ENCODE measurements around the gene ETNK2.

Gene ETNK2

DNA sequence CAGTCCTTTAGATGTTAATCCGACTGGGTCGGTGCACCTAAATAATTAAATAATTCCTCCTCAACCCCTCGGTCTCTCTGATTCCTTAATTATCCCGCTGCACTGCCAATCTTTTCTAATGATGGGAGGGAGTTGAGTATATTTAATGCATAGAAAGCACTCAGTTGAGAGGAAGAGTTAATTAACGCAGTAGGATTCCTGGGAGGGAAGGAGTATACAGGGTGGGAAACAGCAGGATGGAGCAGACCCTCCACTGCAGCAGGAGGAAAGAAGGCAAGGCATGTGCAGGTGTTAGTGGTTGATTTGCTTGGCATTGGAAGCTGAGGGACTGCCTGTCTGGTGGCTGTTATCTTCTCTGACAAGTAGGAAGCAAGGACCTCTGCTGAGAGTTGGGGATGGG, 24.2 kb upstream of the ETNK2 start:
- DNase-seq = no peak

DNA sequence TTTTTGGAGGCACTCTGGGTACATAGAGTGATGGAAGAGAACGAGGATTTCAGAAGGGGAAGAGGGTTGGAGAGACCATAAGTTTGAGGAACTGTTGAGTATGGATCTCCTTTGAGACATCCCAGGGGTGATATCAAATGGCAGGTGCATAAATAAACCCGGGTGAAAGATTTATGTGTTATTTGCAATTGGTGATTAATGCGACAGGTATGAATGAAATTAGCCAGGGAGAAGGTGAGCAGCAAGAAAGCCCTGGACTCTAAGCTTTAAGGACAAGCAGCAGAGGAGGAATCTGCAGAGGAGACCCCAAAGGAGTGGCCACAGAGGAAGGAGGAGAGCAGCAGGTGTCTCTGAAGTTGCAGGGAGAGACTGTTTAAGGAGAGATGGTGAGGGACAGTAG, 23.1 kb upstream of the ETNK2 start:
- no peak for DNase-seq

DNA sequence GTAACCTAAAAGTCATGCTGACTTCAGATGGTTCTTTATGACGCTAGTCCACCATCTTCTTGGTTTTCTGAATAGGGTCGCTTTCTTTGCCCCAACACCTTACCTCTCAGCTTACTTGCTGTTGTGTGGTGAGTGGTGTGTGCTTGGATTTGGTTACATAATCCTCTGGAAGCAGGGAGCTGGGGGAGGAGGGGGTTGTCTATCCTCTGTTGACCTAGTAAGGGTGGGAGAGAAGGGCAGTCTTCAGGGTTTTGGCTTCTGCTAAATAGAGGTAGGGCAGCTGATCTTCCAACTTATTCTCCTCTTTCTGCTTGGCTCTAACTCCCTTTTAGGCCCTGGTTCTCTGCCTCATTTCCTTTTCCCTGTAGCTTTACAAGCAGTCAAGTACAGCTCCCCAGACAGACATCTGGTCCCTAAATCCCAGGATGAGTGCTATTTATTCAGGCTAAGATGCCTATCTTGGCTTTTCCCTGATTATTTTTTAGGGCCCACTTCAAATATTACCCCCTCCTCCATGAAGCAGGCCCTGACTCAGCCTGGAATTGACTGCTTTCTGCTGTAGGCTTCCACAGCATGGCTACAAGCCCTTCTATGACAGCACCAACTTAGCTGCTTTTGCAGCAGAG, 20.7 kb upstream of the ETNK2 start:
- DNase-seq = no peak

DNA sequence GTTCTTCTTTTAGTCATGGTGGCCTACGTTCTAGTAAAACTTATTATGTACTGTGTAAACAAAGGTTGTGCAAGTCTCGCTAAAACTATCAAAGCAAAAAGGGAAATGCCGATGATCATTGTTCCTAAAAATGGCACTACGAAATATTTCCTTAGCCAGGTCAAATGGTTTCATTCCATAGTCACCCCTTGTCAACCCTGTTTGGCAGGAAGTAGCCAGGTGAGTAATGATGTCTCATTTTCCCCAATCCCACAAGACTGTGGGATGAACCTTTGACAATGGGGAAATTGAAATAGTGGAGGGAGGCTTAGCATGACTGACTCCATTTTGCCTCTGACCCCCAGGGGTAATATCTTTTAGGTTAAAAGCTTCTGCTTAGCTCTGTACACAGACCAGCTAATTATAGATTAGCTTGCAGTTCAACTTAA, 19.9 kb upstream of the ETNK2 start:
- no peak for DNase-seq

DNA sequence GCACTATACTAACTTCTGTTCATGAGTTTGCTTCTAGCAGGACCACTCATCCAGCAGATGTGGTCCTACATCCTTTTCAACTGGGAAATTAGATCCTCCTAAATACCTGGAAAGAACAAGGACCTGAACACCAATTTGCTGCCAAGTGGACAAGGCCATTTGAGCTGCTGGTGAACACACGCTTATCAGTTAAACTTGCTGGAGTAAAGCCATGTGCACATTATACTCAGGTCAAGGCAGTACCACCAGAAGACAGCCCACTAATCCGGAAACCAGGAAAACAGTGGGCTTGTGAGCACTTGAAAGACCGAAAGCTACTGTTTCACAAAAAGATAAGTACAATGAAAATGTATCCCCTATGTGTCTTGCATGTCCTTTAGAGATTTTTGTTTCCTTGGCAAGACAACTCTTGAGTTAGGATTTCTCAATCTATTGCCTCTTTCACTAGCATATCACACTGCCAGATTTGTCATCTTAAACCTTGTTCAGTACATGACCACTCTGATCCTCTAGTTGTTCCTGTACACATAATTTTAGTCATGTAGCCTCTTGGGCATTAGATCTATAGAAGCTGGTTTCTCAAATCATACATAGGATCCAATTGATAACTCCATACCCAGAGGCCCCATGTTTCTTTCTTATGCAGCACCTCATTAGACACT, 18.8 kb upstream of the ETNK2 start:
- no peak for DNase-seq

DNA sequence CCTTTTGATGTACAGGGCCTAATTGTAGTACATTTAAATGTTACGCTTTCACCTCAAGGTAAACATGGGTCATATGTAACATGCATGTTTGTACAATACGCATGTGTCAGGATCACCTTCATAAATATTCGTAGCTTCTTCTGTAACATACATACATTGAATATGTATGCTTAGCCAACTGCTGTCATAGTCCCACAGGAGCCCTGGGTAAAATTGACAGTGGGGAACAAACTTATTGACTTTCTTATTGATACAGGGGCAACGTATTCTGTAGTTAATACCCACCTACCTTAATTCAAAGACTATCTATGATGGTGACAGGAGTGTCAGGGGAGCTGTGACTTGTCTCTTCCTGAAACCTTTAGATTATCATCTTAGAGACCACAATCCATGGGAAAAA, 18.0 kb upstream of the ETNK2 start:
- DNase-seq = no peak

DNA sequence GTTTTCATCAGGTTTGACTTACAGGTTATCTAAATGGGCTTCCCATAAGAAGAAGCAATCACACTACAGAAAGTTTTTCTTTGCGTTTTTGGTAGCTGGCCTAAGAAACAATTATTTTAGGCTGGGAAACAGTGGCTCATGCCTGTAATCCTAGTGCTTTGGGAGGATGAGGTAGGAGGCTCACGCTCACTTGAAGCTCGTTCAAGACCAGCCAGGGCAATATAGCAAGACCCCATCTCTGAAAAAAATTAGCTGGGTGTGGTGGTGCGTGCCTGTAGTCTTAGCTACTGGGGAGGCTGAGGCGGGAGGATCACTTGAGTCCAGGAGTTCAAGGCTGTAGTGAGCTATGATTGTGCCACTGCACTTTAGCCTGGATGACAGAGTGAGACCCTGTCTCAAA, 15.9 kb upstream of the ETNK2 start:
- DNase-seq = no peak

DNA sequence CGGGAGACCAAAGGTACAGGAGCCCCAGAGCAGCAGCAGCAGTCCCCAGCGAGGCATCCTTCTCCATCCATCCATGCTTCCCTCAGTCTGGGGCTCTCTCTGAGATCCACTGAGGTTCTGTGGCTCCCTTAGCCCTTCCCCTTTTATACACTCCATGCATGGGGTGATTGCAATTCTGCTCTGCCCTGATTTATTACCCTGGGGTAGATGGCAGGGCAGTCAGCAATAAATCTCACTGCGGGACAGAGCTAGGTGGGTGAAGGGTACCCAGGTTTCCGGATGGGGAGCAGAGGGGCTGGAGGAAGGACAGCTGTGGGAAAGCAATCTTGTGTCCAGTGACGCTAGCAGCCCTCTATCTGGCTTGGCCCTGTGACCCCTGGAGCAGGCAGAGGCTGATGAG, 14.4 kb upstream of the ETNK2 start, which contains the start of gene REN:
REN (minus strand) TSS at position 119 of the 400 bp plus-strand sequence; CDS start at position 75, 44 bp downstream.
- no peak for DNase-seq

DNA sequence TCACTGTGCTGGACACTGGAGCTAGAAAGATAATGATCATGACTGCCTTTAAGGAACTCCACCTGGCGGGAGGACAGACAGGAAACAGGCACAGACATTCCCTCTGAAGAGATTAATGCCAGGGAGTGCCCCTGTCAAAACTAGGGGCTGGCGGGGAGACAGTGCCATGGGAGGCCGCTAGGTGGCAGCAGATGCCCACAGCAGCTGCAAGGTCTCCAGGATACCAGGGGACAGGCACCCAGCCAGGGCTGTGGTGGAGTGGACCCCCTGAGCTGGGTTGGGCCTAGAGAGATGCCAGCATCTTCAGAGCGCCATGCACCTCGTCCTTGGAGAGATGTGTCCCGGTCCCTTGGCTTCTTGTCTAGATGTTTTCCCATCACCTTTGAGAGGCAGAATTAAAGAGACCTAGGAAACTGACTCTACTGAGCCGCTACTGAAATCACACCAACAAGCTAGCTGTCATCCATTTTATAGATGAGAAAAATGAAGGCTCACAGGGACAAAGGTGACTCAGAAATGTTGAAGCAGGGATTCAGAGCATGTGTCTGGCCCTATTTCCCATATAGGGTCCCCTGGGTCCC, 10.7 kb upstream of the ETNK2 start:
- DNase-seq = no peak

DNA sequence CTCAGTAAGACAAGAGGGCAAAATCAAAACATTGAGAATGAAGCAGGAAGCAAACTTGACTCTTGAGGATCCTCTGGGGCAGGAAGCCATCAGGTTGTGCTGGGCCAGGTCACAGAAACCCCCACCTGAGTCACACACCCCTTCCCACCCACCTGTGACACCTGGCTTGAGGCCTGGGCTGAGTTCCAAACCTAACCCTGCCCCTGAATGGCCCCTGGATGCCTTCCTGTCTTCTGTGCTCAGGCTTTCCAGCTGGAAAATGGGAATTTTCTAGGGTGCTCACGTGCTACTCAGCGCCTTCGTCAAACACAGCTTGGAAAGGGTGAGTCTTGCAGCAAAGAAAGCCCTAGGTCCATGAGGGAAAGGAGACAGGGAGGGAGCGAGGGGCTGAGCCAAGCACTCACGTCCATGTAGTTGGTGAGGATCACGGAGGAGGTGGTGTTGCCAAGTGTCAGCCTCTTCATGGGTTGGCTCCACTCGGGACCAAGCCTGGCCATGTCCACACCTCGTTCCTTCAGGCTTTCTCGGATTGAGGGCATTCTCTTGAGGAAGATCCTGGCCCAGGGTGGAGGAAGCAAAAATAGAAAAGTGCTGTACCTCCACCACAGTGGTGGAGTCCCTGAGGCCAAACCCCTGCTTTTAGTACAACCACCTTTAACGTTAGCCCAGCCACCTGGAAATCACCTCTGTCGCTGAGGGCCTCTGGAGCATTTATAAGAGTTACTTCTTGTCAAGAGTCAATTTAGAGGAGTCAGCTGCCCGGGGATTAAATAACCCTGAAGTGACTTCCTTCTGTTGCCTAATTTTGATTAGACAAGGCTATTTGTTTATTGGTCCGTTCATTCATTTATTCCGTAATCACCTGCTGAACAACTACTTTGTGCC, 10.0 kb upstream of the ETNK2 start:
- DNase-seq = no peak

DNA sequence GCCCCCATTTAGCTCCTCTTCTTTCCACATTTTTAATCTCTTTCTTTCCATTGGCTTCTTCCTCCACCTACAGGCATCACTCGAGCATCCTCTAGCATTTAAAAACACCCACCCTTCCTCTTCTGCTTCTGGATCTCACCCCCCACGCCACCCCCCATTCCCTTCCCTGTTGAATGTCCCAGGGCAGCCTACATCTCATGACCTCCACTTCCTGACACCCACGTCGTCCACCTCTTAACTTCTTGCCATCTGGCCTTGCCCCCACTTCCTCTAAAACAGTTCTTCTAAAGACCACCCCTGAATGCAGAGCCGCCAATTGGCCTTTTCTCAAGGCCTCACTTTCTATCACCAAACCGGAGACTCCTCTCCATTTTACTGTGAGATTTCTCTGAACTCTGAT, 6.1 kb upstream of the ETNK2 start:
- DNase-seq = no peak

DNA sequence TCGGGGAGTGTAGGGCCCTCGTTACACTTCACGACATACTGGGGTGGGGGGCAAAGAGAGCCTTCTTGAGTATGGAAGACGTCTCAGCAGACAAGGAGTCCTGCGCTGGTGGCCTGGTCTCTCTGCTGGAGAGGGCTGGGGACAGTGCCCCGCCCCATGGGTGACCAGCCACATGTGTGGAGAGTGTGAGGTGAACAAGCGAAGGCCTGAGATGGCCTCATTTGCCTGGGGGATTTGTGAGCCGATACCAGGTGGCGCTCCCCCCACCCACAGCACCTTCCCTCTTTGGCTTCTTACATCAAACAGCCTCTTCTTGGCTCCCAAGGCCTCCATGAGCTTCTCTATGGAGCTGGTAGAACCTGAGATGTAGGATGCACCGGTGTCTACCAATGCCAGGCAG, 4.0 kb upstream of the ETNK2 start:
- DNase-seq = no peak

DNA sequence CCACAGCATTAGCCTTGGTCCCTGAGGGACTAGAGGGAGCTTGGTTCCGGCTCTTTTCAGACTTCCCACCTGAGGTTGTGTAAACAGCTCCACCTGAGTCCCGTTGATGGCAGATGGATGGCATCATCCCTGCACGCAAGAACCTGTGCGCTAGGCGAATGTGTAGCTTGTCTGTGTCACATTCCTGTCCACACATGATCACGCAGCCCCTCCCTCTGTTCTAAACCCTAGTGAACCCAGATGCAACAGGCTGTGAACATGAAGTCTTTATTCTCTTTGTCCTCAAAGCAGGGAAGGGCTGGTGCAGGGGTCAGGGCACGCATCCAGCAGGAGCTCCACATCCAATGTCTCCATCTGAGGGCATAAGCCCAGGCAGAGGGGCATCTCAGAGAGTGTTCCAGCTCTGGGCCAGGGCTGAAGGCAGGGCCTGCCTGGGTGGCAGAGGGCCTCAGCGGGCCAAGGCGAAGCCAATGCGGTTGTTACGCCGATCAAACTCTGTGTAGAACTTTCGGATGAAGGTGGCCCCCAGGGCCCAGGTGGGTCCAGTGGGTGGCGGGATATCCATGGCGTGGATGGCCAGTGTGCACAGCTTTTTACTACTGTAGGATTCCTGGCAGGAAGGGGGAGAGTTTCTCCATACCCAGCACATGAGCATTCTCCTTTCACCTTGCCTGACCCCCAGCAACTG, 2.9 kb upstream of the ETNK2 start:
- no peak for DNase-seq

DNA sequence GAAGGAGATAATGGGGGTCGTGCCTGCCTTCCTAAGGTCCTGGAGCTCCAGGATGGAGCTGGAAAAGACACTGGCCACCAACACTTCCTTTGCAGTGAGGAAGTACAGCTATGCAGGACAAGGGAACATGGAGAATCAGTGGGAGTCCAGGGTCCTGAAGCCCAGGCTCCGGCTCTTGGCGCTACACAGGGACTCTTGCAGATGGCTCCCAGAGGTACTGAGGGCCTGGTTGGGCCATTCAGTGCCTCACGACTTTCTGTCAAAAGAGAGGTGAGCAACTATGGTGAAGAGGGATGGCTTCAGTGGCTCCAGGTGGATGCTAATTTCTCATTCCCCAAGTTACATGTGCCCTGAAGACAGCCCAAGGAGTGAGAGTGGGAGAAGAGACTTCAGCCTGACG, 1.8 kb upstream of the ETNK2 start:
- no peak for DNase-seq

DNA sequence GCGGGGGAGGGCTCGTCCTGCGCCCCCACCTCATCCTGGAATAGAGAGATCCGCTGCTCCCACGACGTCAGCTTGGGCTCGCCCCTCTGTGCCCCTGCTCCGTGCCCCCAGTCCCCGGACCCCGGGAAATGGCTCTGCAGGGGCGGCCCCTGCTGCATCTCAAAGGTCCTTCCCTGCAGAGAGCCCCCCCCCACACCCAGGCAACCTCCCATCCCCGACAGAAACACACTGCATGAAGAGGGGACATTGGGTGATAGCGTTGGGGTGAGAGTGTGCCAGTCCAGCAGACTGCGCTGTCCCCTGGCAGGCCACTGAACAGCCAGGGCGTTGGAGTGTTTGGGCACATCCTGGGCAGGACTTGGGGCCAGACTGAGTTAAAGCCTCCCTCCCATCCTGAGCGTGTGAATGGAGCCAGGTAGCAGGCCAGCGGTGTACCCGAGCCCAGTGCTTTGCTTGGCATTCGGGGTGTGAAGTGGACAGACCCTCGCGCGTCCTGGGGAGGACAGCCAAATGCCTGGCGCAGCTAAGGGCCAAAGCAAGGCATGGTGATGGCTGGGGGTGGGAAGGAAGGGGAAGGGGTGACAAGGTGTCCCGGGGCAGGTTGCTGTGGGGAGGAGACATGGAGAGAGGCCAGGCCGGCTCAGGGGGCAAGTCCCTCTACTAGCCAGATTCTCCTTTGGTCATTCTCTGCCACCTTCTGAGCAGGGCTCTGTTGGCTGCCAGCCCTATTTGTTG, 633 bp upstream of the ETNK2 start:
- no peak for DNase-seq

DNA sequence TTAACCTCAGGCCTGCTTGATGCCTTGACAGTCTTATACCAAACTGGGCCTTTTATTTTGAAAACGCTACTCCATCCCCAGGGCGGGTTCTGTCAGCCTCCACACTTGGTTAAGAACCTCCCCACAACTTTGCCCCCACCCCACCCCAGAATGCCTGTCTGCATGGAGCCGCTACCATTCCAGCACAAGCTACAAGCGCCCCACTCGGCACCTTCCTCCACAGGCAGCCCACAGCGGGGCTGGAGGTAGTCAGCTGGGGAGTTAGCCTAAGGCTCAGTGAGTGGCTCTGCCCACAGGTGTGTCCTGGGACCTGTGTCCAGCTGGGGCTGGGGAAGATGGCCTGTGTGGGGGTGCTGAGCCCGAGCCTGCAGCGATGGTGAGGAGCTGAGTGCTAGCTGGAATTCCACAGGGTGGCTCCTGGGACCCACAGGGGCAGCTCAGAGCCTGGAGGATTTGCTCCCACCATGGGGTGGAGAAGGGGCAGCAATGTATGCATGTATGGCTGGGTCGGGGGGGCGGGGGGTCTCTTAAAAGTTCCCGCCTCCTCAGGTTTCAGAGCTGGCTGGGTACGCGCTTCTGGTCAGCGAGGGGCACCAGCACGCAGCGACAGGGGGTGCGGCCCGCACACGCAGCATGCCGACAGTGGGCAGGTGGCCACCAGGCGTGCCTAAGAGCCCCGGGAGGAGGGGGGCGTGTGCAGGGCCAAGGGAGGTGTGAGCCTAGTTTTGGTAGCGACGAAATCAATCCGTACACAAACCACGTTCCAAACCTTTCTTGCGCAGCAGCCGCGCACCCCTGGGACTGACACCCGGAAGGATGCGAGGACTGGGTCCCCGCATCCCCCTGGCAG, 917 bp downstream of the ETNK2 start:
- no peak for DNase-seq

DNA sequence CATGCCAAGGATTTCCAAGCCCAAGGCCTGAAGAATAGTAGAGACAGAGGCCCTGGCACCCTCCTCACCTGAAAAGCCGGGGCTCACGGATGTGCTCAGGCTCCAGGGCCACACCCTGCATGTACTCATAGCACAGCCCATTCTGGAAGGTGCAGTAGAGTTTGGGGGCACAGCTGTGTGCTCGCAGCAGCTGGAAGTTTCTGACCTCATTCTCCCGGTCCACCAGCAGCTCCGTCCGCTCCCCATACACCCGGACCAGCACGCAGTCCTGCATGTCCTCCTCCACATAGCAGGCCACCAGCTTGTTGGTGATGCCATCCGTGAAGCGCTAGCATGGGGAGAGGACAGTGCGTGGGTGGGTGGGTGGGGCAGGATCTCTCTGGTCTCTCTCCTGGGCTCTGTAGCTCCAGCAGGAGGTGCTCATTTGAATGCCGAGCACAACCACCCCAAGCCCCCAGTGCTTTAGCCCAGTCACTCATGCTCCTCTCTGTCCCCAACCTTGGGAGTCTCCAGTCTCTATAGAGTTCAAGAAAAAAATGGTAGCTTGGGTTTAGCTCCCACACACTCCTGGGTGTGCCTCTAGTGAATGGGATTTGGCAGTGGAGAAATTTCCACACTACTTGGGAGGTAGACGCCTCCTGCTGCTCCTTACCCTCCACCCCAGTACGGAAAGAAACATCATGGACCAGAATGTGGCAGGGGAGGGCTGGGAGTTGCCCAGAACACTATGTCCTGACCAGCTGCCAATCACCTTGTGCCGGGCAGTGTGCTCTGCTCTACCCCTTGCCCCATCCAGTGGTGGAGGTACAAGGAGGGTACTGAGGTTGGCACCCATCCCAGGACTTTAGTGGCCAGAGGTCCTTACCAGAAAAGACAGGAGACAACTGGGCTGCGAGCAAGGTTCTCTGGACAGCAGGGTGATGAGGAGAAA, 1.9 kb downstream of the ETNK2 start:
- DNase-seq = no peak

DNA sequence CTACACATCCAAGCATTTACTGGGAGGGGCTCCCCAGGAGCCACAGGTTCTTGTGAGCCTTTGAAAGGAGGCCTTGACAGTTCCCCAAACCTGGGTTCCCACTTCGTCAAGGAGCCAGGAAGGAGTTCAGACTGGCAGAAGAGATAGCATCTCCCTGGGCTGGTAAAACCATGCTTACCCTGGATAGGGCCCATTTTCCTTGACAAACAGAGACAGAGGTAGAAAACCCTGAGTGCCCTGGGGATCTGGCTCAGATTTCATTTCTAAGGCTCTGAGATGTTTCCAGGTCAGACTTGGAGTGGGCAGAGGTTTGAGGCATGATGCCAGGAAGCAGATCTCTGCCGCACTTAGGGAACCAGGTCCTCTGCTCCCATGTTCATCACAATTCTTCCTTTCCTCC, 2.7 kb downstream of the ETNK2 start:
- no peak for DNase-seq

DNA sequence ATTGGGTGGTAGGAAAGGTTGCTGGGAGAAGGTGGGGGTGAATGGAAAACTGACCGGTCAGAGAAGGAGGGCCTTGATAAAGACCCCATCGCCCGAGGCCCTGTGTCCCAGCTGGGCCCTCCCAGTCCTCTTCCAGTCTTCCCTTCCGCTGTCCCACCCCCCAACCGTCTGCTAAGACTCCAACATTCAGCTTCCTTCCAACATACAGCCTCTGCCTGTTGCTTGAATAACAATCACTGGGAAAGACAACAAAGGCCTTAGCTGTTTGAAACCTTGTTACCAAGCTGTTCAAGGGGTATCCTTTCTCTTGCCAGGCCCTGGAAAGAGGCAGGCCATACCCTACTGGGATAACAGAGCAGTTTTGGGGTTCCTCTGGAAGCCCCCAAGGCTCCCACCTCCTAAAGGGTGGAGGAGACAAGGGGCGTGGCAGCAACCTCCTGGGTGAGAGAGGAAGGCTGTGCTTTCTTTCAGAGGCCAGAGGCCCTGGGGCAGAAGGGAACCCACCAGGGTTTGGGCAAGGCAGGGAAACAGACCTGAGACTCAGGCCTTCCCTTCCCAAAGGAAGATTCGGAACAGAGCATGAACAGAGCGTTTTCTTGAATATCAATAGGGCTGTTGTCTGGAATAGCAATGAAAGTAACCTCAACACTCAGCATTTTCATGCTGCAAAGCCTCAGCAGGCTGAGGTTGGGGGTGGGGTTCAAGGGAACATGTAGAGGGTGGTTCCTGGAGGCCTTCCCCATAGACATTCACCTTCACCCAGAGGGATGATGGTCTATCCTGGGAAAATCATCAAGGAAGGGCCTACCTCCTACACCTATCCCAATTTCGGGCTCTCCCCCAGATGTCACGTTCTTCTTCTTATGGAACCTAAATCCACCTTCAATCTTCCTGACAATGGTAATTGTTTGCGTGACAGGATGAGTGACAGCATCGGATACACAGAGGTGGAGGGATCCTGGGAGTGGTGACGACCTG, 4.1 kb downstream of the ETNK2 start:
- no peak for DNase-seq

Measured in amniotic stem cell (primary cell).